IPS-NIHi11 (cell line): ENCODE data around the gene TAC4.

ENCODE experiments used
- DNase-seq: peaks from one replicate; pipeline ENCODE4 v3.0.0; 2012; ENCODE audit warnings: mixed read lengths, low spot score

The TAC4 gene, protein sequence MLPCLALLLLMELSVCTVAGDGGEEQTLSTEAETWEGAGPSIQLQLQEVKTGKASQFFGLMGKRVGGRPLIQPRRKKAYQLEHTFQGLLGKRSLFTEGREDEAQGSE

DNA sequence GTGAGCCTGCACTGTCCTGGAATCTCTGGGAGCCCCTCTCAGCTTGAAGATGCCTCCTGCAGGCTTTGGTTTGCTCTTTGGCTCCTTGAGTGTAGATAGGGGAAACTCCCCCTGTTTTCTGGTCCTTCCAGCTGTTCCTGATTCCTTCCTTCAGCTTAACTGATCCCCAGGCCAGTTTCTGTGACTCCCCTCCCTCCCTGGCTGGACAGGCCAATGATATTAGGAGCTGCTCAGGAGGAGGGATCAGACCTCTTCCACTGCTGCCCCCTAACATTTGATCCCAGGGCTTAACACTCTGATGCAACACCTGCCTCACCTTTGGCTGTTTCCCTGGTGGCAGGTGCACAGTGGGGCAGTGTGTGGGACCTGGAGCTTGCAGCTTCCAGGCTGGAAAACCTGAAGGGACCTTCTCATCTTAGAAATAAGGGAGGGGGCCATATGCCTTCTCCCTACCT, at the start of gene TAC4:
Gene TAC4 (minus strand): TSS at position 51 of the 455 bp plus-strand sequence. CDS start 52 bp downstream, outside the sequence.
- no peak for DNase-seq

DNA sequence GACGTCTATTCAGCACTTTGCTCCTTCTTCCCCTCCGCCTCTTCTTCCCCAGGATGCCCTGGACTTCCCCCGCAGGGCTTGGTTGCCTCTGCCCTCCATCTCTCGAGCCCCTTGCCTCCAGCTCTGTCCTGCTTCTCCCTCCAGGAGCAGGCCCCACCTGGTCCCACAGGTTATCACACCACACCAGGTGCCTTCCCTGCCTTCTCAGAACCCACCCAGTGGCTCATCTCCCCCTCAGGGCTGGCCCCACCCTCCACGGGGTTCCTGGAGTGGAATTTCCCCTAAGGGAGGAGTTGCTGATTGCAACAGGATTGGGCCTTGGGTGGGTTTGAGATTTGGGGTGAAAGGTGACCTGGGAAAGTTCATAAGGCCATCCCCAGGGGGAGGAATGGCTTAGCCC, 49.0 kb upstream of the TAC4 start:
- no peak for DNase-seq

DNA sequence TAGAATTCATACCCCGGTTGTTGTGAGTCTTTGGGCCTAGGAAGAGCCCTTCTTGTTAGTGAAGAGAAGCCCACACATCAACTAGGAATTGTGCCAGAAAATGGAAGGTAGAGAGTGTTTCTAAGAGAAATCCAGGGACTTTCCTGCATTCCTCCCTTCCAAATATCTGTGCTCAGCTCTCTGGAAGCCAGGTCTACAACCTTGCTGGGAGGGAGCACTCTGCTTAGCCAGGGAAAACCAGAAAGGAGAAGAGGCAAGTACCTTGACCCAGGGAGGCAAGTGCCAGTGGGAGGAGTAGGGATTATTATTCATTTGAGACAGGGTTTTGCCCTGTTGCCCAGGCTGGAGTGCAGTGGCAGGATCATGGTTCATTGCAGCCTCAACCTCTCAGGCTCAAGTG, 48.4 kb upstream of the TAC4 start:
- DNase-seq: no peak

DNA sequence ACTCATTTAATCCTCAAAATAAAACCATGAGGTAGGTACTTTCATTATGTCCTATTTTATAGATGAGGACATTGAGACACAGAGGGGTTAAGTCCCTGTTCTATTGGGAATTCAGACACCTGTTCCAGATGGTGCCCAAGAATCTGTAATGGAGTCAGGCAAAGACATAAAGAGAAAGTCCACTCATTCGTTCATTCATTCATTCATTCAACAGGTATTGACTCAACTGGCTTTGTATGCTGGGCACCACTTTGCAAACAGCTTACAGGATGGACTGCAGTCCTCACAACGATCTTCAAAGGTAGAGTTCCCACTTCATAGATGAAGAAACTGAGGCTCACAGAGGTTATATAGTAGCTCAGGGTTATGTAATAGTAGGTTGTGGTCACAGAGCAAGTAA, 47.9 kb upstream of the TAC4 start:
- no peak for DNase-seq

DNA sequence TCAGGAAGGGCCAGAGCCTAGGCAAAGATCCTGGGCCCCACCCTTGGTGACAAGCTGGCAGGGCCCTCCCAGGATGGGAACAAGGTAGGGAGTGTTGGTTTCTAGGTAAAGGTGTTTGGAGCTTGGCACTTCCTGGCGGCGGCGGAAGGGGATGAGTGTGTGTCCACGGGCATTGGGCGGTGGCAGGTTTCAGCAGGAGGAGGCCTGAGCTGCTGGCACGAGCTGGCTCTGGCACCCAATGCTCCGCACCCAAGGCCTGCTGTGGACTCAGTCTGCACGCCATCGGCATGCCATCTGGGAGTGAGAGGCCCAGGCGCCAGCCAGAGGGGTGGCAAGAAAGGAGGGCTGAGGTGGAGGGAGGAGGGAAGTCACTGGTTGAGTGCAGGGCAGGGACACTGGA, 46.9 kb upstream of the TAC4 start:
- DNase-seq: no peak

DNA sequence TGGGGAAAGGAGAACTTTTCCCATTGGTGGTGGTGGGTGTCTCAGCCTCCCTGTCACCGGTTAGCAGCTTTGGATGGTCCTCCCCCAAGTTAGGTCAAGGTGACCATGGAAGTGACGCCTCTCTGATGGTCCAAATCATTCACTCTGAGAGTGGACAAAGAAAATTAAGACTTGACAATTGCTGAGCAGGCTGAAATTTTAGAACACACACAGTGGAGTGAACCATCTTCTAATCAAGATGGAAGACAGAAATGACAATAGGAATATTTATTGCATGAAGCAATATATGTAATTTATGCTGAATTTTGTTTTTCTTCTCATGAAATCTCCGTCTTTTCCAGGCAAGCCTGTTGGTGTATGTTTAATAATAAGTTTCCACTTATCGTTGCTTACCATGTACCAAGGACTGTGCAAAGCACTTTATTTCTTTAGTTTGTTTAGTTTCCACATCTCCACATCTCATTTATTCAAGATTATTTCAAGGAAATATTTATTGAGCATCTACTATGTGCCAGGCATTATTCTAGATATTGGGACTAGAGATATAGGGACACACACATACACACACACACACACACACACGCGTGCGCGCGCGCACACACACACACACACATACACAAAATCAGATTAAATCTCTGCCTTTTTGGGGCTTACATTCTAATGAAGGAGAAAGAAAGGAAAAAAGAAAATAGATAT, 44.0 kb upstream of the TAC4 start:
- no peak for DNase-seq

DNA sequence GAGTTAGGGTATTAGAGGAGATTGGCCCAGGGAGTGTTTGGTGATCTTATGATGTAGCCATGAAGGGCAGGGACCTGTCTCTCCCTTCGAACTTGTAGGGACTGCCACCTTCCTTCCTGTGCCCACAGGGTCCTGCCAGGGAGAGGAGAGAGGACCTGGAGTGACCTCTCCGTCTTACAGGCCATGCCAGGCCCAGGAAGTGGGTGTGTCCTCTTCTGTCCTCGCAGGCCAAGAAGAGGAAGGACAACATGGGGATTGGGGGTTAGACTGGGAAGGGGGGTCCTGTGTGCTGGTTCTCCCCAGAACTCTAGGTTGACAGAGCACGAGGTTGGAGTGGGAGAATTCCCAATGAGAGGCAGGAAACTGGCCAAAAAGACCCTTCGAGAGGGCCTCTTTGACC, 43.4 kb upstream of the TAC4 start:
- DNase-seq: no peak

DNA sequence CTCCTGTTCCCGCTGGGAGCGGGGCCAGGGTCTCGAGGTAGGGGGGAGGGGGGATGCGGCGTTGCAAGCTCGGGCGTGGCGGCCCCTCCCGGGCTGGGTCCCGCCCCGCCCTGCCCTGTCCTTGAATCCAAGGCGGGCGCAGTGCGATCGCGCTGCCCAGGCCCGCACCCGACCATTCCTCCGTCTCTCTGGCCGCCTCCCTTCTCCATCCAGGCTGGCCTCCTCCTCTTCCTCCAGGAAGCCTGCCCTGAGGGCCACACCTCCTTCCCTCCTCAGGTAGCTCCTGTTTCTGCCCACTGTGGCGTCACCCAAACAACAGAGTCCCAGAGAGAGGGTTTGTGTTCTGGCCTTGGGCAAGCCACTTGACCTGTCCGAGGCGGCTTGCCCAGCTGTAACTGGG, 43.0 kb upstream of the TAC4 start:
- DNase-seq: no peak

DNA sequence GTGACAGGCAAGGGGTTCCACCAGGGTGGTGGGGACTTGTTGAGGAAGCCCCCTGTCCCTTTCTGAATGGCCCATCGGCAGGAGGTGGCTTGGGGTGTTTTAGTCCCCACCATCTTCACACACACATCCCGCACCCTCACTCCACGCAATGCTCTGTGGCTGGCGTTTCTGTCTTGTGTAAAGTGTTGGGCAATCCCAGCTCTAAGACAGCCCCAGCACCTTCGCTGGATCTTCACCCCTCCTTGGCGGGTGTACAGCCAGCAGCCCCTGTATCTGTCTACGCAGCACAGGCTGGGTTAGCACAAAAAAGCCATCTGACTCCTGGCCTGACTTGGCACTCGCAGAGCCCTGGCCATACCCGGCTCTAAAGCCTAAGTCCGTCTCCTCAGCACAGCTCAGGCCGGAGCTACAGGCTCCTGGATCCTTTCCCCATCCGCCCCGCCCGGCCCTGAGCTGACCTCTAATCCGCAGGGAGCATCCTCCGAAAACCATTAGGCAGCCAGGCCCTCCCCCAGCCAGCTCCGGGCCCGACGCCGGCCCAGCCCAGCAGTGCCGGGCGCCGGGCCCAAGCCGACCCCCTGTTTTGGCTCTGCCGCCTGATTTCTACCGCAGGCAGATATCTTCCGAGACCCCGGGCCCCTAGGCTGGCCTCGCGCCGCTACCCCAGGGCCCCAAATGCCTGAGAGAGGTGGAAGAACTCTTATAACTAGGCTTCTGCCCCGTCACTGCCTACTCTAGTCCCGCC, 42.4 kb upstream of the TAC4 start:
- peak; percentile 57 for DNase-seq

DNA sequence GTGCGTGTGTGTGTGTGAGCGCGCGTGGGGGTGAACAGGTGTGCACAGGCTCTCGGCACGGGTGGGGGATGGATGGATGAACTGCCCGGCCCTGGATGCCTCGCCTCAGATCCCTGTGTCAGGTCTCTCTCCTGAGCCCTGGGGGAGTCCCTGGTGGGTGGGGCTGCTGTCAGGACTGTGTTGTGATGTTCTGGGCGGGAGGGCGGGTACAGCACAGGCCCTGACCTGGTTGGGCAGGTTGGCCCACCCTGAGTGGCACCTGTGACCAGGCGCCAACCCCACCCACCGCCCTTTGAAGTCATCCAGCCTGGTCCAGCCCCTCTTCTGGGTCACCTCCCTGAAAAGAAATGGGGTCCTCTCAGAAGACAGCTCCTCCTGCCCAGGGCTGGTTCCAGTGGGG, 41.6 kb upstream of the TAC4 start:
- DNase-seq: no peak

DNA sequence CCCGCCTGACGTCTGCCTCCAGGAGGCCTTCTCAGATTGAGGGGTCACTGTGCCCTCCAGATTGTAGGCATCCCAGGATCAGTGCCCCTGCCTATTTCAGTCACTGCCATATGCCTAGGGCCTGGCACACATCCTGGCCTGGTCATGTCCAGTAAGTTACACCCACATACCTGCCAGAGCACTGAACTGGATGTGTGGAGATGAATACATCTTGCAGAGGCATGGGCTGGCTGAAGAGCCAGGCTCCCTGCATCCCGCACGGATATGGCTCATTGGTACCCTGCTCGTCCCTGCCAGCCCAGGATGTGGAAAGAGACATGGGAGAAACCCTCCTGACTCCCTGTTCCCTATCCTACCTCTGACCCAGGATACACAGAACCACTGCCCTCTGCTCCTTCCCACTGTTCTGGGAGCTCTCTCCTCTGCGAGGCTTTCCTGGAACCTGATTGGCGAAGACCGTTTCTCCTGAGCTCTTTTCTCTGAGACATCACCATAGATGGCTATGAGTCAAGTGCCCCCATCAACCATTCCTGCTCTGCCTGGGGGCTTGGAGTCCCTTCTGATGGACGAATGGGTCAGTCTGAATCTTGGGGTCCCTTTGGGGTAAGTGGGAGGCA, 40.0 kb upstream of the TAC4 start:
- DNase-seq: no peak

DNA sequence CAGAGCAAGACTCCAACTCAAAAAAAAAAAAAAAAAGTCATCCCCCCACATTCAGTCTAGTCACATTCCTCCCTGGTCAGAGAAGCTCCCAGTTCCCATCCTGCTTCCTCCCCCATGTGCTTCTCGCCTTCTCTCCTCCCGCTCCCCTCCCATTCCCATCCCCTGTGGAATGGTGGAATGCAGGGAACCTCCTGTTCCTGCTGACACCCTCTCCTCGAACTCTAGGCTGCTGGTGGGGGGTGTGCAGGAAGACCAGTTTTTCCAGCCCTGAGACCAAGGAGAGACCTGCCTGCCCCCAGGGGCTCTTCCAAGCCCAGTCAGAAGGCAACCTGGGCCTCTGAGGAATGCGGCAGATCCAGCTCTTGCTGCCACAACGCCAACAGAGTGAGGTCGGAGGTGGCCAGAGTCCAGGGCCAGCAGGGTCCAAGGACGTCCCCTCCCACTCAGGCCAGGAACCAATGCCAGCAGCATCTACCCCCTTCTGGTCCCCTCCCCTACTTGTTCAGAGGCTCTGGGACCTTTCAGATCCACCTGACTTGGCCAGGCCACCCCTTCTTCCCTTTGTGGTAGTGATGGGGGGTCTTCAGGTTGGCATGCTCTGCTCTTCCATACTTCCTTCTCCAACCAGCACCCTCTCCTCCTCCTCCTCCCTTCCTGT, 39.3 kb upstream of the TAC4 start:
- peak; percentile 78 for DNase-seq

DNA sequence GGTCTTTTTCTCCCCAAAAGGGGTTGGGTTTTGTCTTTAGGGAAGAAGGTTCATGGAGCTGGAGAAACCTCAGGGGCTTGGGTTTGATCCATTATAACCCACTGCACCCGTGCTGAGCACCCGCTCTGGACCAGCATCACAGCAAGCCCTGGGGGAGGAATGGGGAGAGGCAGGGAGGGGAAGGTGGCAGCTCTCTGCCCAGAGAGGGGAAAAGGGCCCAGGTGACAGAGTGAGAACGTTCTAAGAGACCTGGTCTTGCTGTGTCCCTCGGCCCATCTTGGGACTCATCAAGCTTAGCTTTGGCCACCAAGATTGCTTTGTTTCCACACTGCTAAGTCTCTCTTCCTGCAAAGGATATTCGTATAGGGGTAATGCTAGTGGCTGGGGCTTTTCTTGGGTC, 38.2 kb upstream of the TAC4 start:
- DNase-seq: no peak

DNA sequence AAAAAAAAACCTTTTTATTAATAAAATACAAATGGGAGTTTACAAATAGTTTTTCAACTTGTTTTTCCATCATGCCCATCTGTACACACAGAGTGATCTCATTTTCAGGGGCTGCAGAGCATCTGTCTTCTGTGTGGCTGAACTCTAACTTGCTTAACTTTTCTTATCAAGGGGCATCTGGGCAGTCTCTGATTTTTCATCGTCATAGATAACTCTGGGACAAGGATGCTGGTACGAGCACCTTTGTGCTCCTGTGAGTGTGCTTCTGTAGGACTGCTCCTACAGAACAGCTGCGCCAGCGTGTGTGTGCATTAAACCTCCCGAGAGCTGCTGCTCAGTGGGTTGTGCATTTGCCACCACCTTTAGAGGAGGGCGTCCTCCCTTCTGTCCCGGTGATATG, 34.6 kb upstream of the TAC4 start:
- DNase-seq: no peak

DNA sequence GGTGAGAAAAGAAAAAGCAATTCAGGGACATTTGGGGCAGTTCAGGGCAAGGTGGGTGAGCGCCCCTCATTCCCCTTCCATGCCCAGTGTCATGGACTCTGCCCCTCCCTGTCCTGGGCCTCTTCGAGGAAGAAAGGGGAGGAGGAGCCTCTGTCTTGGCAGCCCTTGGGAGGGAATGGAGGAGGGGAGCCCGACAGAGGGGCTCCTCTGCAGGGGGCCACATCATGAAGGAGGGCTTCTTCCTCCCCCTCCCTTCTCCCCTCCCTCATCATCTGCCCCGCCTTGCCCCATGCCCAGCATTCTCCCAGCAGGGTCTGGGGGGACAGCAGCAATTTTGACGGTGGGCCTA, 33.2 kb upstream of the TAC4 start:
- no peak for DNase-seq

DNA sequence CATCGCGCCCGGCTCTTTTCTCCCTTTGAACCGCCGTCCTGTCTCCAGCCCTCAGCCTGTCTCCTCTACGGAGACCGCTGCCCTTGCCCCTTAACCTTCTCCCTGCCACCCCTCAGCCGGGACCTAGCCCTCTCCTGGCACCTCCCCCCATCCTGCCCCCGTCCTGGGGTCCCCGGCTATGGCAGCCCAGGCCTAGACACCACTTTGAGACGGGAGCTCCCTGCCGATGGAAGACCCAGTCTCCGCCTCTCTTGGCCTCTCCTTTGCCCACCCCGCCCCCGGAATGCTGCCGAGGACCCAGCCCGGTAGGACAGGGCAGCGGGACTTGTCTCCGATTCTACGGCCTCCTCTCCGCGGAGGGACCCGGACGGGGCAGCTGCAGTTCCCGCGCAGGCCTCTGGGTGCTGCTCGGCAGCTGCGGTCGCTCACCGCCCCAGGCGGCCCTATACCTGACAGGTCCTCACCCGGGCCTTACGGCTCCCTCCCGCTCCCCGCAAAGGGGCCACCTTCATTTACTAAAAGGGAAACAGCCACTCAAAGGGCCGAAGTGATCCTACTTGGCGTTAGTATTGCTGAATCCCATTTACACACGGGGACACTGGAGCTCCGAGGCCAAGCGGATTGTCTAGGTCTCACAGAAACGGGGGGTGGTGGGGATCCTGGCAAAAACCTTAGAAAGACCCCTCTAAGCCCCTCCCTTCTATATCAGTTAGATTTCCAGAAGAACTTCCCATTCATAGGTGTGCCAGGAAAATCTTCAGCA, 32.6 kb upstream of the TAC4 start:
- peak; percentile 97 for DNase-seq

DNA sequence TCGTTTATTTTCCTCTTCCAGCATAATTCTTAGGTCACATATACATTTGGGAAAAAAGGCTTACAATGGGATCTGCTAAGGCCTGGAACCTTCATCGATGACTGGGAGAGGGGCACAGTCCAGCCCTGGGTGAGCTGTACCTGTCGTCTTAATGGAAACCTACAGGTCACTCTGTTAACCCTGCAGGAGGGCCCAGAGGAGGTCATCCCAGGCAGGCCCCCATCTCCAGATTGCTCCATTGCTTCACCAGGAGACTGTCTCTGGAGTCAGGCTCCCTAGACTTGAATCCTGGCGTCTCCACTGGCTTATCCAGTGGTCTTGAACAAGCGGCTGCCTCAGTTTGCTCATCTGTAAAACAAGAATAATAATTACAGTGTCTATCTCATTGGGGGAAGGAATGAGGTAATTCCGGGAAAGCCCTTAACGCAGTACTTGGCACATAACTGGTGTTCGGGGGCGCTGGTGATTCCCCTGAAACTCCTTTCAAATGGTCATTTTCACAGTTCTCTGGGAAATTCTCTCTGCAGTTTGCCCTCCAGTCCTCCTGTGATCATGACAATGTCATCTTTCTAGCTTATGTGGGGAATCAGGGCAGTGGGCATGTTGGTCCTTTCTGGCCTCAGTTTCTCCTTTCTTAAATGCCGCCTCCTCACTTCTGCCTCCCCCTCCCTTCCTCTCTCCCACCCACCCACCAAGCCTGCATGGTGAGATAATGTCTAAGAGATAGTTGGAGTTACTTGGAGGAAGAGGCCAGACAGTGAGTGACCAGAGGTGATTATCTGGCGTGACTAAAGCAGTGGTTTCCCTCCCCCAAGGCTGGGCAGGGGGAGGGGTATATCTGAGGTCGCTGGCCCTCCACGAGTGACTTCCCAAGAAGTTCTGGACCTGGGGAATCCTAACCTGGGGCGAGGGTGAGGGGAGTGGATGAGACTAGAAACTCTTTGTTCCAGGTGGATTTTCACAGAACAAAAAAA, 31.3 kb upstream of the TAC4 start:
- DNase-seq: no peak

DNA sequence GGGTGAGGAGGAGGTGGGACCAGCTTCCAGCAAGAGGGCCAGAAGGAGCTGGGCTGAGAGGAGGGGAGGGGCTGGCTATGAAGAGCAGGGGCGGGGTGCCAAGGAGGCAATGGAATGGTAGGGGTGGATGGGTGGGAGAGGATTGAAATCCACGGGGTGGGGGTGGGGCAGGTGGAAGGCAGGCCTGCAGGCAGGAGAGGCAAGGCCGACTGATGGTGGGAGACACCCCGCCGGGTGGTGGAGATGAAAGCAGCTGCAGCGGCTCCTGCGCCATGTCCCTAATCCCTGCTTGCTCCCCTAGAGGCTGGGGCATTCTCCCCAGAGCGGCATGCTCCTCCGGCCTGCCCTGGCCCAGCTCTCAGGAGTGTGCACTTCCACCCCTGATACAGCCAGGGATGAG, 27.8 kb upstream of the TAC4 start:
- DNase-seq: peak; percentile 33

DNA sequence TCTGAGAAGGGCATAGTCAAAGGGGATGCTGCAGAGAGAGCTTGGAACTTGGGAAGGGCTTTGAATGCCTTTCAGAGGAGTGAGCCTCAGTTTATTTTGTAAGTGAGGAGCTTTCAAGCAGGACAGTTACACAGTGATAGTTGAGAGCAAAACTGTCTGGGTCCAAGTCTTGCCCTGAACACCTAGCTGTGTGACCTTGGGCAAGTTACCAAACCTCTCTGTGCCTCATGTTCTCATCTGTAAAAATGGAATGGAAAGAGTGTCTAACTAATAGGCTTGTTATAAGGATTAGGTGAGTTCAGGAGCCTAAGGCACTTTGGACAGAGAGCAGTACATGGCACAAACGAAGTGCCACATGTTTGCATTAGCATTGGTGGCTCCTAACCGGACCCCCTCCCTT, 27.0 kb upstream of the TAC4 start:
- no peak for DNase-seq

DNA sequence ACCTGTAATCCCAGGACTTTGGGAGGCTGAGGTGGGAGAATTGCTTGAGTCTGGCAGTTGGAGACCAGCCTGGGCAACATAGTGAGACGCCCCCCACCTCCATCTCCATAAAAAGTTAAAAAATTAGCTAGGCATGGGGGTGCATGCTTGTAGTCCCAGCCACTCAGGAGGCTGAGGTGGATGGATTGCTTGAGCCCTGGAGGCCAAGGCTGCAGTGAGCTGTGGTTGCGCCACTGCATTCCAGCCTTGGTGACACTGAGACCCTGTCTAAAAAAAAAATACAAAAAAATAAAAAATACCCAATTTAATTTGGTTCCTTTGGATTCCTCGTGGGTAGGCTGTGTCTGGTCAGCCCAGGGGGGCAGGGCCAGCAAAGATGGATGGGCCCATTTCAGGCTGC, 26.1 kb upstream of the TAC4 start:
- no peak for DNase-seq

DNA sequence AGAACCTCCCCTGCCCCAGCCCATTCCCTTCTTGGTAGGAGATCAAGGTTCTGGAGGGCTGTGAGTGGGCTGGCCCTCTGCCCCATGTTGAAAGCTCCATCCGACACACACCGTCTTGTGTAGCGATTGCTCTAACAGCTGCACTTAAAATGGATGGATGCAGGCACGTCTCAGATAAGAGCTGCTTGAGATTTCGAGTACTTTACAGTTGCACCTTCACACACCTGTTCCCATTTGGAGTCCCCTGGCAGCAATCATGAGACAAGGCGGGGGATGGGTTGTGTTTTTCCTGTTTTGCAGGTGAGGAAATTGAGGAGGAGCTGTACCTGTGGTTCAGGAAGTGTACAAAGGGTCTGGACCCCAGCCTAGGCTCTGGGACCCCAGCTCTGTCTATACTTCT, 25.6 kb upstream of the TAC4 start:
- DNase-seq: no peak
